Ectodermal cell (in vitro differentiated cells): ENCODE measurements around the gene SMLR1.

Experiments
- H3K27ac ChIP-seq: 2 replicates; pipeline ENCODE4 v1.7.0; 2013; ENCODE audit warnings: mild to moderate bottlenecking, low read depth, low read length; ENCODE audit not compliant: insufficient read depth, poor library complexity, severe bottlenecking
- H3K27me3 ChIP-seq: 2 replicates; pipeline ENCODE4 v1.7.0; 2013; ENCODE audit warnings: mild to moderate bottlenecking, low read length; ENCODE audit not compliant: insufficient read depth, control insufficient read depth, poor library complexity, severe bottlenecking
- H3K36me3 ChIP-seq: one replicate; pipeline ENCODE4 v1.7.0; 2013; ENCODE audit warnings: low read length; ENCODE audit not compliant: control insufficient read depth, insufficient read depth
- H3K4me1 ChIP-seq: one replicate; pipeline ENCODE4 v1.7.0; 2013; ENCODE audit warnings: low read length; ENCODE audit not compliant: control insufficient read depth, insufficient read depth
- H3K4me3 ChIP-seq: 2 replicates; pipeline ENCODE4 v1.7.0; 2013; ENCODE audit warnings: low read depth, low read length, control low read depth; ENCODE audit not compliant: insufficient read depth
- H3K9me3 ChIP-seq: 2 replicates; pipeline ENCODE4 v1.7.0; 2013; ENCODE audit warnings: mild to moderate bottlenecking, low read length, moderate library complexity; ENCODE audit not compliant: control insufficient read depth
- WGBS, 2 experiments: methylation state at CpG; one replicate each; pipeline ENCODE4 v1.1.7; 2013; ENCODE audit warnings: missing lambda C conversion rate in 2 of 2; 5-methylcytosine and 5-hydroxymethylcytosine counted together

The SMLR1 gene

DNA sequence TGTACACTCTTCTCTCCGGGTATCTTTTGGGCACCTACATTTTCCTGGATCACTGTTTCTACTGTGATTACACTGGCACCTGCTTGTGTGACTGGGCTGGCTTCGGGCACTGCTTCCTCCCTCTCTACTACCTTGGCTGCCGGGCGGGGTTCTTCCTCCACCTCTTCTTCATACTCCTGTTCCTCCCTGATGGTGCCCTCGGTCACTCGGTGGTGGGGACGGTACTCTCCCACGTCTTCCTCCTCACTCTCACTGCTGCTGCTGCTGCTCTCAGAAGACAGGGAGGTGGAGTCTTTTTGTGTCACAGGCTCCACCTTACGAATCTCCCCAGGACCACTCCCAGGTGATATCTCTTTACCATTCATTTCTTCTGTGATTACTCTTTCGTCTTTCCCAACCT, 42.5 kb downstream of the SMLR1 start:
- Histone ChIP-seq H3K4me1 (peaks cover 8% of the 10 kb centered on the region), H3K27me3 (no peaks in the 10 kb centered on the region), H3K36me3 (no peaks in the 10 kb centered on the region), H3K9me3 (no peaks in the 10 kb centered on the region), H3K4me3 (no peak overlapping the region), H3K27ac (no peak overlapping the region)
- 89 to 93% methylated on average over 10 of the region's 10 CpGs for WGBS, 2 experiments

DNA sequence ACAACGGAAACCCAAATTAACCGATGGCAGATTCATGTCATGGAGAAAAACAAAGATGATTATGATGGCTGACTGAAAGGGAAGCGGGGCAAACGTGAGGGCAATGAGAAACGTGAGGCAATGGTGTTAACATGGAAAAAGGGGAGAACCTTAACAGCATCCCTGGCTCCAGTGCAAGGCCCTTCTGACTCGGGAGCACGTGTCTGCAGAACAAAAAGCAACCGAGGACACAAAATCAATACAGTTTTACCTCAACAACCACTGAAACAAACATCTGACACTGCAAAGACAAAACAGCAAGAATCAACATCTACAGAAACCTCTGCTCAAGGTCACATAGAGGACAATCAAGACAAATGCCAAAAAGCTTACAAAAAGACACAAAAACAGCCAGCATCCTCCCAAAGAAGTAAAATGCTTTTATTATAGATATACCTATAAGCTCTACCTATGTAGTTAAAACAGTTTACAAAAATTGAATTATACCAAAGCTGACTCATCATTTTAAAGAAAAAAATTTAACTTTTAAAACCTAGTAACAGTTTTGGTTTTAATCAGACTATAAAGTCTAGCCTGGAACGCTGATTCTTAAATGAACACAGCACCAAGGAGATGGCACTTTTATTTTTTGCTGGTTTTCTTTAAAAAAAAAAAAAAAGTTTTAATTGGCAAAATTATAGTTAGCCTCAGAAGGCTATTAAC, 43.1 kb downstream of the SMLR1 start:
- Histone ChIP-seq H3K27ac (no peak overlapping the region), H3K36me3 (no peaks in the 10 kb centered on the region), H3K4me3 (no peak overlapping the region), H3K9me3 (no peaks in the 10 kb centered on the region), H3K4me1 (peaks cover 8% of the 10 kb centered on the region), H3K27me3 (no peaks in the 10 kb centered on the region)
- WGBS, 2 experiments = 87 to 90% methylated on average over 9 of the region's 9 CpGs

DNA sequence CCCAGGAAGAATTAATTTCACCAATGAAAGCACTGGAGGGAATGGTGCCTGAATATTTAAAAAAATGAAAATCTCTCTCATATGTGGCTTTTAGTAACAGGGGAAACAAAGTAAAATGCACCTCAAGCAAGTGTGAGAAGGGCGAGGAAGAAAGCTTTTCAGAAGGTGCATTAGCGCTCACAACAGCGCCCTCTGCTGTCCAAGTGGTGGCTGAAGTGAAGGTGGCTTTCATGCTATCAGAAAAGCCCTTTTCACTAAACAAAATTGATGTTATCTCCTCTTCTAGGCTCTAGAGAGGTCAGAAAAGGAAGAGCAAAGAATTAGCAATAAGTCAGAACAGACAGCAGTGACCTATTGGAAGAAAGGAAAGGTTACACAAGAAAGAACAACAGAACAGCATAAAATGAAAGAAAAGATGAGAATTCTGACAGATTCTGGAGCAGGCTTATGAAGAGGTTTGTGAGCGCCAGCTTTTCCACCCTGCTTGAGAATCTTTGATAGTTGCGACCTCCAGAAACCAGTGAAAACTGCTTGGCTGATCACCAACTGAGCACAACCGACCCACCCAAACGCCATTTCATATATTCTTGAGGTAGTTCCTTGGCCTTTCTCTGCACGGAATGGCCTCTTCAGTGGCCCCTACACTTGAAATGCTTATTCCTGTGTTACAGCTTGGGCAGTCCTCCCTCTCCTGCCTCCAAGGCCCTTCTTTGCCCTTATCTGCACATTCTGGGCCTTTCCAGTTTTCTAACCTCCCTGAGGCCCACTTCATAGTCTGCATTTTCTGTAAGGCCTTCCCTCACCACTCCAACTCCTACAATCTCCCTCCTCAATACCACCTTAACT, 45.3 kb downstream of the SMLR1 start:
- 65 to 67% methylated on average over 8 of the region's 8 CpGs for WGBS, 2 experiments
- Histone ChIP-seq H3K4me3 (no peak overlapping the region), H3K27ac (no peak overlapping the region), H3K27me3 (no peaks in the 10 kb centered on the region), H3K36me3 (no peaks in the 10 kb centered on the region), H3K4me1 (peaks cover 8% of the 10 kb centered on the region), H3K9me3 (no peaks in the 10 kb centered on the region)

DNA sequence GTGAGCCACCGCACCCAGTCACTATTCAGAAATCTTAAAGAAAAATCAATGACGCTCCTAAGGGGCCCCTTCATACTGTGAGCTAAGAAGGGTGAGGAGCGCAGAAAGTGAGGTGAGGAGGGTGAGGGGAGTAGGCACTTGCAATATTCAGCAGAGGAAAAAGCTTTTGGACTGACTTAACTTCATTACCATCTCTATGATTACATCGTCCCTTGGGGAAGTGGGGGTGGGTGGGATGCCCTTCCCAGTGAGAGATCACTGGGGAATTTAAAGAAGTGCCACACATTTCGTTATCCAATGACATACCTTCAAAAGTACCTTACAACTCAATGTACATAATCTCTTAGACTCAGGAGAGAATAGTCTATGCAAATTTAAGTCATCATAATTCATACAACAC, 46.5 kb downstream of the SMLR1 start:
- Histone ChIP-seq H3K36me3 (no peaks in the 10 kb centered on the region), H3K27me3 (no peaks in the 10 kb centered on the region), H3K4me3 (no peak overlapping the region), H3K4me1 (peaks cover 6% of the 10 kb centered on the region), H3K27ac (no peak overlapping the region), H3K9me3 (no peaks in the 10 kb centered on the region)
- 92 to 97% methylated on average over 4 to 5 of the region's 5 CpGs for WGBS, 2 experiments

DNA sequence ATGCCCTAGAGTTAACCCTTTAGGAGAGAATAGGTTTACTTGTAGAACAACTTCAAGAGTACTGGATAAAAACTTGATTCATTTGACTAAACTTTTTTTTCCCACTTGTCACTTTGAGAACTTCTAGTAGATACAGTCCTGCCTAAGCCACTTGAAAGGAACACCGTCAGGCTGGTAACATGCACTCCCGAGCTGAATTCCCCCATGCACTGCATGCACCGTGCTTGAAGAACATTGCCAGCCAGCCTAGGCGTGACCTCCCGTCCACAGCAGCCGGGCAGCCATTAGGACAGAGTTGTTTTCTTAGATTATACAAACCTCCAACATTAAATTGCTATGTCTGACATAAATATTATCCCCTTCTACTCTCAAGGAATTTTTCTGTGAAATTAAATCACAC, 52.6 kb downstream of the SMLR1 start:
- no peaks in the 10 kb centered on the region for H3K27me3 ChIP-seq
- H3K9me3 ChIP-seq = no peaks in the 10 kb centered on the region
- no peak overlapping the region for H3K4me3 ChIP-seq
- no peaks in the 10 kb centered on the region for H3K4me1 ChIP-seq
- H3K36me3 ChIP-seq = no peaks in the 10 kb centered on the region
- WGBS, 2 experiments = 95 to 96% methylated on average over 6 of the region's 6 CpGs
- no peak overlapping the region for H3K27ac ChIP-seq

DNA sequence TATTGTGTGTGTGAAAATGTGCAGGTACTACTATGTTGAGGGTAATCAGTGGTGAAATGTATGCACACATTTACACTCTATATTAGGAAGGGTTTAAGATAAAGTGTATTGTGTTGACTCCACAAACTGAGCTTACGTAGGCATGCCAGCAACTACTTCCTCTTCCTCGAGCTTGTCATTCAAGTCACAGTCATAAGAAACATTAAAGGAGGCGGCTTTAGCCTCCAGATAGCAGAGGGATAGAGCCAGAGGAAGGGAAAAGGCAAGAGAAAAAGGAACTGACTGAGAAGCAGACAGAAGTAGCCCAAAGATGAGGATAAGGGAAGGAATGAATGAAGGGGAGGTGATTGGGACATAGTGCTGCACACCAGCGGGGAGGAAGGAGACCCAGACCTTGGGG, 55.2 kb downstream of the SMLR1 start:
- no peak overlapping the region for H3K4me3 ChIP-seq
- 91% methylated on average over 4 of the region's 4 CpGs for WGBS, 2 experiments
- no peak overlapping the region for H3K27ac ChIP-seq
- no peaks in the 10 kb centered on the region for H3K27me3 ChIP-seq
- H3K4me1 ChIP-seq = no peaks in the 10 kb centered on the region
- H3K36me3 ChIP-seq = no peaks in the 10 kb centered on the region
- no peaks in the 10 kb centered on the region for H3K9me3 ChIP-seq

DNA sequence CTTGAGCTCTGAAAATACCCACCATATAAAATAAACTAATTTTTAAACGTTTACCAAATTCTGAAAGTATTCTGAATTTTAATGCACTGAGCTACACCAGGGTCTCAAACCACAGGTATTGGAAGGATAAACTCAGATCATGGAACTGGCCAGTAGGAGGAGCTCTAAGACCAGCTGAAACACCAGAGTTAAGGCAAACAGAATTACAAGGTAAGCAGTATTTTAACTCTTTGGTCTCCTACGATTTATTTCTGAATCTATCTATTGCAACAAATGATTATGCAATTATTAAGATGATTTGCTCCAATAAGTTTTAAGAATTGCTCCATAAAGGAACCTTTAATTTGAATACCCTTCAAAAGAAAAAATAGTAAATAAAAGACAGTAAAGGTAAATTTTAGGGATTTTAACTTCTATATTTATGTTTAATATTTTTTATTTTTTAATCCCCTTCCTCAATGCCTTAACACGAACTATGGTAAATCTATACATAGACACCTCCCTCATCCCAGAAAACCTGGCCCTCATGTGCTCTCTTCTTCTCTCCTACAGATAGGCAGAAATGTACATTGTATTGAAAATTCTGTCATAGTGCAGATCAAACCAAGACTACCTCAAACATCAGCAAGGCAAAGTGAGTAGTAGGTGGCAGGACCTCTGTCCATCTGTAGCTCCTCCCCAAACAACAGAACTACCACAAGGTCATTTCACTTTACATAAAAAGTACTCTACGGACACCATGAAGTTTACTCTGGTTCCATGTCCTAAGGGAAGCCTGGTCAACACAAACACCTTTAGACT, 58.4 kb downstream of the SMLR1 start:
- no peaks in the 10 kb centered on the region for H3K9me3 ChIP-seq
- WGBS, 2 experiments = 45% methylated on average over 2 to 4 of the region's 4 CpGs
- H3K4me3 ChIP-seq = no peak overlapping the region

More for the DNA sequence above, 58.4 kb downstream of the SMLR1 start:
- H3K36me3 ChIP-seq = no peaks in the 10 kb centered on the region
- no peak overlapping the region for H3K27ac ChIP-seq
- H3K4me1 ChIP-seq = no peaks in the 10 kb centered on the region
- no peaks in the 10 kb centered on the region for H3K27me3 ChIP-seq
